ENCODE measurements around the gene MDM4.

Gene MDM4

DNA sequence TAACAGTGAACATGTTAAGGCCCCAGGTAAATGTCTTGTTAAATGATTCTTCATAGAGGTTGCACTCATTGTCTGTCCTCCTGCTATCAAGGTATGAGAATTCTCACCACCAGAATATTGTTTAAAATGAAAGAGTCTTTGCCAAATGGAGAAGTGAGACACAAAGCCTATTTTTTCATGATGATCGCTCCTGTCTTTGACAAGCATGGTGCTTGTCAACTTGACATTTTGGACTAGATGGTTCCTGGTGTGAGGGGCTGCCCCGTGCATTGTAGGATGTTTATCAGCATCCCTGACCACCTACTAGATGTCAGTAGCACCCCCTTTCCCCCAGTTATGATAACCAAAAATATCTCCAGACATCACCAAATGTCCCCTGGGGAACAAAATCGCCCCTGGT is 65.6 kb downstream of the MDM4 start:
- no peak for DNase-seq

DNA sequence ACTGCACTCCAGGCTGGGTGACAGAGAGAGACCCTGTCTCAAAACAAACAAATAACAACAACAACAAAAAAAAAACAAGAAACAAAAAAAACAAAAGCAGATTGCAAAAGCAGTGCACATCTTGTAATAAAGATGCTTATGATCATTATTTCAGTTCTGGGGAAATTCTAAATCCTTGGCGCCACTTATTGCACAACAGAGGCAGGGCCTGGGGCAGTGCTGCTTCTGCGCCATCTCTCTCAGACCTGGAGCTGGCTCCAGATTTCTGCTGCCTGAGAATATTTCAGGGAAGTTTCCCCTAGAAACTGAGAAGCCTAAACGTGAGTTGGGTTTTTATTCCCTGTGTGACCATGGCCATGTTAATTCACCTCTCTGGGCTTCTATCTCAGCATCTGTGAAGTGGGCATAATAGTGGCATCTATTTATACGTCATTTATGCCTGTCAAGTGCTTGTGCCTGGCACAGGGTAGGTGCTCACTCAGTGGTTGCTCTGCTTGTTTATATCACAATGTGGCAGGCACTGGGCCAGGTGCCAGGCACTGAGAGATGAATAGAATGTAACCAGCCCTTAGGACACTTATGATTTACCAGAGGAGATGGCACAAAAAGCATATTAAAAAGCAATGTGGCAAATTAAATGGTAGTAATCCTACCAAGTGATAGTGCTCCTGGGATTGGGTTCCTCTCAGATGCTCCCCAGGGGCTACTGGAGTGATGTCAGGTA is 67.9 kb downstream of the MDM4 start:
- DNase-seq, result no peak

DNA sequence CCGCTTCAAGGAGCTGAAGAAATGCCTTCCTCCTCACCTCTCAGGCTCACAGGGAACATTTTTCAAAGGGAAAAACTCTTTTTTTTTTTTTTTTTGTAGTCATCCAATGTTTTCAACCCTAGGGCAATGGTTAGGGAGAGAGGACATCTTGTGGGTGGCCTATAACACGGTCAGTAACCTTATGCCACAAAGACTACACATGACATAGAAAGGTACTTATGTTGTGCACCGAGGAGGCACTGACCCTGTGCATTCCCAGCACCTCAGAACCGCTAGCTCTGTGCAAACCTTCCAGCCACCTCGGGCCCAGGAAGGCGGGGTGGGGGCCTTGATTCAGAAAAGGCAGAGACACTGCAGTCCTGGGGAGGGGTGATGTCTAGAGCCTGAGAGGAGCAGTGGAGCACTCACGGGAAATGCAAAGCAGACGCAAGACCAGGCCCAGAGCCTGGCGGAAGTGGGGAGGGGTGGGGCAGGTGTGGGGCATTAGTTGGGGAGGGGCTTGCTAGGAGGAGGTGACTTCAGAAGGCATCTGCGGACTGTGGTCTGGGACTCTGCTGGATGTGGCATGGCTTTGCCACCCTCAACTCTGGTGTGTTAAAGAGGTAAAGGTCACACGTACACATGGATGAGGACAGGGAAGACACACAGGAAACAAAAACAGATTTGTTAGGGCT is 68.6 kb downstream of the MDM4 start:
- DNase-seq, result no peak

DNA sequence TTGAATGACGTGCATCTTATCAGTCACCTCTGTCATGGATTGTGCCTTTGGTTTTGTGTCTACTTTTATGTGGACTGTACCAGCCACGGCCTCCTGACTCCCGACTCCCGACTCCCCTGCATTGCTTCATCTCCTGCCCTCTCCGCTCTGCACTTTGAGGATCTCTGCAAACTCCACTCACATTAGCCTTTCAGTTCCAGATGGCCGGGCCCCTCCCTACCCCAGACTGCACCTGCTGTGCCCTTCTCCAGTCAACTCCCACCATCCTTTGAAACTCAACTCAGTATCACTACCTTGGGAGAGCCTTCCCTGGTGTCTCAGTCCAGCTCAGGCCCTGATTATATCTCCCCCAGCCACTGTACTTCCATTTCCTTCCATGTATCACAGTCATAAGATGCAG is 71.4 kb downstream of the MDM4 start:
- DNase-seq, result no peak

DNA sequence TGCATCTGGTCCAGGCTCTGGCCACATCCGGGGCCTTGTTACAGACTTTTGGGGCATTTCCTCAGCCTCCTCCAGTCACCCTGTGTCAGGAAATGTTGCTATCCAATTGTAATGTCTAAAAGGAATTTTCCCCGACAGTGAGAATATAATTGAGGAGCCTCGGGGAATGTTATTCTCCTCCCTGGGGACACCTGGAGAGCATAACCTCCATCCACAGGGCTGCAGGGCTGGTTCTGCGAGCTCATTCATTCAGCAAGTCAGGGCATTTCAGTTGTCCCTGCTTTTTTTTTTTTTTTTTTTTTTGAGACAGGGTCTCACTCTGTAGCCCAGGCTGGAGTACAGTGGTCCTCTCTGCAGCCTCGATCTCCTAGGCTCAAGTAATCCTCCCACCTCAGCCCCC is 72.6 kb downstream of the MDM4 start:
- no peak for DNase-seq

DNA sequence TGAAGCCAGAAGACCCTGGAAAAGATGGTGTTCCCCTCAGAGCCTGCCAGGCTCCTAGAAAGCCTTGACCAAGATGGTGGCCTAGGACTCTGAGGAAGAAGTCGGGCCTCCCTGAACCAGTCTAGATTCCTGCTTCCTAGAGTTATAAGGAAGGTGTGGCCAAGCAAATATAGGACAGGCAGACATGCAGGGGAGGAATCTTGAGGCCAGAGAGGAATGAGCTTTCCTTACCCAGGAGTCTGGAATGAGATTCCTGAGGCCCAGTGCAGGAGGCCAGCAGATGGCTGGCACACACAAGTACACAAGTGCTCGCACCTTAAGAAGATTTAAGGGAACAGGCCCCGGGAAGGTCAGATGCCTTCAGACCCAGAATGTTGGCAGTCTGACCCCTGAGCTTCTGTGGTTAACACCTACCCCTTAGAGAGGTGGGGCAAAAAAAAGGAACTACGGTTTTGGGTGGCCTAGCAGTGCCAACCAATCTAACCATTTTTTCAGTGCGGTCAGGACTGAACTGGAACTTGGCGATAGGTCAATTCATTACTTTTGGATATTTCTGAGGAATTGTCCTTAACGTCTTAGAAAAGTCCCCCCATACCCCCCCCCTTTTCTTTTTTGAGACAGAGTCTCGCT is 73.3 kb downstream of the MDM4 start:
- no peak for DNase-seq

DNA sequence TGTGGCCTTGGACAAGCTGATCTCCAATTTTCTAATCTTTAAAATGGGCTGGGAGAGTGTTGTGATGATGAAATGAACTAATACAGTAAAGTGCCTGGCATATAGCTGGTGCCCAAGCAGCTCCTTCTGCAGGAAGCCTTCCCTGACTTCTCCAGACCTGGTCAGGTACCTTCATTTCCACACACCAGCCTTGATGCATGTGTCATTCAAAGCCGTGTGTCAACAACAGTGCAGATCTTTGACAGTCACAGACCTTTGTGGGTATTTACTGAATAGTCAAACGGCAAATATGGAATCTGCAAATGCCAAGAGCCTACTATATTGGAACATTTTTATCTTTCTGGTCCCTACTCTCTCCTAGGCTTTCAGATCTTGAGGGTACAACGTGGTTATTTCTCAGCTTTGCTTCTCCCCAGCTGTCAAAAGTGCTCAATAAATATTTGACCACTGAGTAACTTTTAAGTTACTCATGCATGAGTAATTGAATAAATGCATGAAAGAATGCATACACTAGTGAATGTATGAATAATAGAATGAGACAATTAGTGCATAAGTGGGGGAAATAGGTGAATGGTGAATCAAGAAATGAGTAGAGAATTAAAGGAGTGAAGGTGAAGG is 75.4 kb downstream of the MDM4 start:
- DNase-seq, result no peak

DNA sequence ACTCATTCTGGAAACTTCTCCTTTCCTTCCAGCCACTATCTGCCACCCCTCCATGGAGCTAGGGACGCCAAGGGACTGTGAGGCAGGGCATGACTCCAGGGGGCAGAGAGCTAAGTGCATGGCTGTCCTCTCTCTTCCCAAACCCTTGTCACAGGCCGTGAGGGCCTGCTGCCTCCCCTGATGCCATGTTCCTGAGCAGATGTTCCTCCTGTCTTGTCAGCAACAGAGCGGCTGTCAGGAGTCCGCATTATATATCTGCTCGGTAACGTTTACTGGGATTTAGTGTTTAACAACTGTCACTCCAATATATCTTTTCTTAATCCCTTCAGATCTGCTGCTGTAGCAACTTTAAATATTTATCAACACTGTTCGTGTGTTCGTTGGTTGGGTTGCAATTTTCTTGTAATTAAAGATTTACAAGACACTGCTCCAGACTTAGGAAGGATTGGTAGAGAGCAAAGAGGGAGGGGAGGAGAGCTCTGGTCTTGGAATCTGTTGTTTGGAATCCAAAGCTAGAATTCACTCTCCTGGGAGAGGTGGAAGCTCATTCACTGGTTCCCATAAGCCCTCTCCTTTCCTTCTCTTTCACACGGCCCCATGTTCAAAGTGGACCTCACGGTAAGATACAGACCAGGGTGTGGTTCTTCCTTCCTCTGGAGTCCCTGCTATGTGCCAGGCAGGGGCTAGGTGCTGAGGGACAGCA is 76.2 kb downstream of the MDM4 start:
- DNase-seq, result no peak

DNA sequence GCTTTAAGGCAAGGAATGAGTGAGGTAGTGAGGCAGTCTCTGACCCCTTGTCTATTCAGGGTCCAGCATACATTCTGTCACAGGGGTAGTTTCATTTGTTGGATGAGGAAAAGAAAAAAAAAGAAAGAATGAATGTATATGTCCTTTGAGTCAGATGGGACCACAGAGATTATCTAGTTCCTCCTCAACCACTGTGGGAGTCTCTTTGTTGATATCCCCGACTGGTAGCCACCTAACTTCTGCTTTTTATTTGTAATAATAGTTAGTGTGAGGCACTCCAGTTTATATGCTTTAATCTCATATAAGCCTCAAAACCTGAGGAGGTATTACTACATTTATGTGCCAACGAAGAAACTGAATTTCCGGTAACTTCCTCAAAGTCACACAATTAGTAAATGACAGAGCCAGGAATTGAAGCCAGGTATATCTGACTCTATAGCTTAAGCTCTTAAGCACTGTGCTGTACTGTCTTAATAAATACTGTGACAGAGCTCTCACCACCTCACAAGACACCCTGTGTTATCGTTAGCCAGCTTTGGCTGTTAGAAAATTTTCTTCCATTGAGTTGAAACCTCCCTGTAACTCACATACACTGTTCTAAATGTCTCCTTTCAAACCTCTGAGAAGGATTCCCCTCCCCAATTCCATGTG is 82.2 kb downstream of the MDM4 start:
- DNase-seq, result no peak

DNA sequence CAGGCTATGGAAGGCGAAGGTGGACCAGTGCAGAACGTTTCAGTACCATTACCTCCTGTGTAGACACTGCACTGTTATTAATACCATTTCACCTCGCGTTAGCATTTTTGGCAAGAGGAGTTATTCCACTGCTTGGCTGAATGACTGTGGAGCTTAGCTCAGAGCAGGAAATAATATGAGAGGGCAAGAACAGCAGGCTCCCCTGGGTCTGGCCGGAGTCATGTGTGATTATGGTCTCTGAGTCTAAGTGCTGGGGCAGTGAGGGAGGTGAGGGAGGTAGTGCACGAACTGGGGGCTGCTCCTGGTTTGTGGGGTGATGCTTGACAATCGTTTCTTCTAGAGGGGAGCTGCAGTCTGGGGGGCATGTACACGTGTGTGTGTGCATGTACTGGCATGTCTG is 82.9 kb downstream of the MDM4 start:
- no peak for DNase-seq

DNA sequence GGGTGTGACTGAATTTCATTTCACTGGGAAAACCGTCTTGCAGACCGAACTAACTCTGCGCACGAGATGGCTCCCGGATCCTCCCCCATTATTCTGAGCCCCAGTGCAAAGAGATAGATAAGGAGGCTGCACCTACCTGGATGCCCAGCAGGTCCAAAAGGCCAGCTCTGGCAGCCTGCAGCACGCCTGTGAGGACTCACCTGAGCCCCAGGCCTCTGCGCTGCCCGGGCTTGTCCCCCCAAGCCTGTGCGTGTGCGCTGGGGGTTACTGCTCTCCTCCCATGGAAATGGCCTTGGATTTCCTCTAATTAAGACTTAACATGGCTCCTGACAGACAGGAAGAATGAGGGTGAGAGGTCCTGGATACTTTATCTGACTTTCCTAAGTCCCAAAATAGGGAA is 83.4 kb downstream of the MDM4 start:
- DNase-seq, result no peak

DNA sequence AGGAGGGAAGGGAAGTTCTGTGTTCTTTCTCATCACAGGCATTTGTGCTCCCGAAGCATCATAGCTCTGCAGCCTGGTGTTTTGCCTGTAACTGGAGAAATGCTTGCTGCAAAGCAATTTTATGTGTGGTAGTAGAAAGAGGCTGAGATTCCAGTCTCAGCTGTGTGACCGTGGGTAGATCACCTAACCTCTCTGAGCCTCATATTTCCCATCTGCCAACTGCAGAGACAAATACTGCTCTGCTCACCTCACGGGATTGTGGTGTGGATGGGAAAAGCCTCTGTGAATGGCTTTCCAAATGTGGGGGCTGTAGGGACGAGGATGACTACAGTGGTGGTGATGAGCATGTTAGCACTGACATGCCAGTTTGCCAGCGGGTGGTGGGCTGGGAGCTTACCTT is 84.0 kb downstream of the MDM4 start:
- DNase-seq, result no peak

DNA sequence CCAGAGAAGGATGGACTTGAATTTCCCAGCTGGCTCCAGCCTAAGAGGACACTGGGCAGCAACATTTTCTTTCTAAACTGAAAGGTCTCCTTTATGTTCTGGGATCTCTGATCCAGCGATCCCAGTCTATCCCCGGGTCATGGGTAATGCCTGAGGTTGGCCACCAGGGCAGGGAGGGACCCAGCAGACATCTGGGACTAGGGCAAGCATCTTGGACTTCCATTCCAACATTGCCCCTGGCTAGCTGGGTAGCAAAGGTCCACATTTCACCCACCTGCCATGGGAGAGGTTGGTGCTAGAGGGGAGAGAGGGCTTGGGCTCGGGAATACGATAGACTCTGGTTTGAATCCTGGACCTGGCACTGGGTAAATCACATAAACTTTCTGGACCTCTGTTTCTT is 84.8 kb downstream of the MDM4 start:
- DNase-seq, result no peak

DNA sequence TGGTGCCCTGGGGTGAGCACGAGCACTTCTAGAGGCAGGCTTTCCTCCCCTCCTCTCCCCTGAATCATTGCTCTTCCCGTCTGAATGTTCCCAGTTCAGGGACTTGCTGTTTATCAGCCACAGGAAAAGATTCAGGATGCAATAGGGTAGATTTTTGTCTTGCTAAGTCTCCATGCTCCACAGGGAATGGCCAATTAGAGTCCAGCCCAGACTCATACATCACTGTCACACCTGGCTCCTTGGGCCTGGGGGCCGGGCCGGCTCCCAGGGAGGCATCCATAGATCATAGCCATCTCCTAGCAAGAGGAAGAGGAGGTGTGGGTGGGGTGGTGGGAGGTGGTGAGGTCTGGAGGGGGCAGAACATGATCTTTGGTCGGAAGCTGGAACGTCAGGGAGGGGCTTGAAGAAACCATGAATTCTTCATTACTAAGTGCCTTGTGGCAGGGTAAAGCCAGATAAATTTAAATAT is 85.9 kb downstream of the MDM4 start:
- DNase-seq, result no peak

DNA sequence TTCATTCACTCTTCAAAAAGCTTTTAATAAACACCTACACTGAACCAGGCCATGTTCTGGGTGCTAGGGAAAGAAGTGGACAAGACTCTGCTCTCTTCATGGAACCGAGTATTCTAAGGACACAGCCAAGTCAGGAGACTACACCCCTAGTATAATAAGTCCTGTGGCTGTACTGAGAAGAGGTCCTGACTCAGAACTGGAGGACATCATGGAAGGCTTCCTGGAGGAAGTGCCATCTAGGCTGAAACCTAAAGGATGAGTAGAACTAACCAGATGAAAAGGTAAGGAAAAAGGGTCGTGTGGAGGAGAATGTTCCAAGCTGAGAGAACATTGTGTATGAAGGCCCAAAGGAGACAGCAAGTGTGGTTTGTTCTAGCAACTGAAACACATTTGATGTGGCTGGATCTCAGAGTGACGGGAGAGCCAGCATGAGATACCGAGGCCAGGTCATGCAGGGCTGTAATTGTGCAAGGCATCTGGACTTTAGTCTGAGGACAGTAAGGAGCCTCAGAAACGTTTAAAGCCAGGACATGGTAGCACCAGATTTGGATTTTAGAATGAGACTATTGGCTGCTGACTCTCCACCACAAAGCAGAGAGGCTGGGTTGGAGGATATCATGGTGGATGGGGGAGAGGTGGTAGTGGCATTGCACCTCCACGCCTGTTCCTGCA is 86.8 kb downstream of the MDM4 start:
- DNase-seq, result no peak

DNA sequence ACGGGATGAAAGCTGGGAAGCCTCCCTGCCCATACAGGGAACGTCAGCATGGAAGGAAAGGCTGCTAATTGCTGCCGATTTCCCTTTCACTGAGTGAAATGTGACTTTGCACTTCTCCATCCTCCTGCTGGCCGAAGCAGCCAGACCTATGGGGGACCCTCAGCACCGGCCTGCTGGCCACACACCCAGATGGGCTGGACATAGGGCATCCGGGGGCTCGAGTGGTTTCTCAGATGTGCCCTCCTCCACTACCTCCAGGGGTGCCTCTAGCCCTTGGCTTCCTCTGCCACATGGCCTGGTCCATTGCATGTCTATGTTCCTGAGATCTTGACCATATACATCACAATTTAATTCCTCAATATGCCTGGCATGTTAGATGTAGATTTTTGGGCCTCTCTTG is 89.6 kb downstream of the MDM4 start:
- no peak for DNase-seq
